HUDEP-2 (cell line): ENCODE results near the gene MLX.
"Not testable (repeated sequence)": the region's sequence is repeated elsewhere in the genome, so short reads cannot be mapped to it uniquely, and the experiment has no call there.

Experiments used
- DNase-seq, 76 experiments: peaks; one replicate each; lab custom pipeline; 2025; ENCODE audit not compliant: unreplicated experiment in 76 of 76; lab: John Stamatoyannopoulos, UW

Gene MLX

DNA sequence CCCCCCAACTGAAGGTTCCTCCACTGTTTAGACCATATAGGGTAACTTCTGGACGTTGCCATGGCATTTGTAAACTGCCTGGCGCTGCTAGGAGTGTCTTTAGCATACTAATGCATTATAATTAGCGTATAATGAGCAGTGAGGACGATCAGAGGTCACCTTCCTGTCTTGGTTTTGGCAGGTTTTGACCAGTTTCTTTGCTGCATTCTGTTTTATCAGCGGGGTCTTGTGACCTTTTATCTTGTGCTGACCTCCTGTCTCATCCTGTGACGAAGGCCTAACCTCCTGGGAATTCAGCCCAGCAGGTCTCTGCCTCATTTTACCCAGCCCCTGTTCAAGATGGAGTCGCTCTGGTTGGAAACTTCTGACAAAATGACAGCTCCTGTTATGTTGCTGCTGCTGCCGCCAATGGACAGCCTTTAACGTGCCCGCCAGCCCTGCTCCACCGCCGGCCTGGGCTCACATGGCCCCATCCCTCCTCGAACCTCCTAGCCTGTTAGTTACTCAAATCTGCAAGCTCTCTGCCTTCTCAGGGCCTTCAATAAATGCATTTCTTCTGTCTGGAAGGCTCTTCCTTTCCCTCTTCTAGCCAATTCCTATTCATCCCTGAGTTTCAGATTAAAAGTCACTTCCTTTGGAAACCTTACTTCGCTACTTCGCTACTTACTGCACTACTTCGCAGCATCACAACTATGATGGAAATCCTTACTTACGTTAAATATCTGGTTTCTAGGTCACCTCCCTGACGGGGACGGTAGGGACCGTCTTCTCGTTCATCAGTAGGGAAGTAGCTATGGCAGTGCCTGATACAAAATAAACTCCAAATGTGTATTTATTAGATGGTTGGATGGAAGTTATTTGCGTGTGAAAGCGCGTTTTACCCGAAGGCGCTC, 31.5 kb upstream of the MLX start:
- DNase-seq = peak in 1 of 76 experiments; percentile 6

DNA sequence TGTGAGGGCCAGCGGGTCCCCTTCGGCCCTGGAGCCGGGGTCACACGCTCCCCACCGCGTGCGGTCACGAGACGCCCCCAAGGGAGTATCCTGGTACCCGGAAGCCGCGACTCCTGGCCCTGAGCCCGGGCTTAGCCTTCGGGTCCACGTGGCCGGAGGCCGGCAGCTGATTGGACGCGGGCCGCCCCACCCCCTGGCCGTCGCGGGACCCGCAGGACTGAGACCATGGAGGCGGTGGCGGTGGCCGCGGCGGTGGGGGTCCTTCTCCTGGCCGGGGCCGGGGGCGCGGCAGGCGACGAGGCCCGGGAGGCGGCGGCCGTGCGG, 30.9 kb upstream of the MLX start, which contains the start of gene NAGLU:
TSS of gene NAGLU (plus strand) at position 194 of the 324 bp plus-strand sequence. CDS start at position 226, 32 bp downstream.
- peak in 74 of 76 experiments; percentile 58 to 97 (median 91) for DNase-seq

DNA sequence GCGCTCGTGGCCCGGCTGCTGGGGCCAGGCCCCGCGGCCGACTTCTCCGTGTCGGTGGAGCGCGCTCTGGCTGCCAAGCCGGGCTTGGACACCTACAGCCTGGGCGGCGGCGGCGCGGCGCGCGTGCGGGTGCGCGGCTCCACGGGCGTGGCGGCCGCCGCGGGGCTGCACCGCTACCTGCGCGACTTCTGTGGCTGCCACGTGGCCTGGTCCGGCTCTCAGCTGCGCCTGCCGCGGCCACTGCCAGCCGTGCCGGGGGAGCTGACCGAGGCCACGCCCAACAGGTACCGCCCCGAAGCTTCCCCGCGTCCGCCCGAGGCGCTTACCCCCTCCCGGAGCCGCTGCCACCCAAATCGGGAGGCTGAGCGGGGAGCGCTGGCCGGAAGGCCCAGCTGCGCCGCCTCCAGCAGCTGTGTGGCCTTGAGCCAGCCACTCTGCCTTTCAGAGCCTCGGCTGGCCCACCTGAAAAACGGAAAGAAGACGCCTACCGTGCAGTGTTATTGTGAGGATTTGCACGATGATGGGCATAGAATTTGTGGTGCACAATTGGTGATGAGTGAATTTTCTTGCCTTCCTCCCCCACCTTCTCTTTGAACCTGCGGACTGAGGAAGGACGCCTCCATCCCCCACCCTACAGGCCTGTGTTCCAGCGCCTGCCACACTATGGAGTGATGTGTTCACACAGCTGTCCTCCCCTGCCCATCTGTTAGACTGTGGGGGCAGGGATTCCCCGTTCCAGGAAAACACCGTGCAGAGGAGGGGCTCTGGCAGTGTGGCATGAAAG, 30.3 kb upstream of the MLX start:
- peak in 73 of 76 experiments; percentile 34 to 91 (median 77) for DNase-seq

DNA sequence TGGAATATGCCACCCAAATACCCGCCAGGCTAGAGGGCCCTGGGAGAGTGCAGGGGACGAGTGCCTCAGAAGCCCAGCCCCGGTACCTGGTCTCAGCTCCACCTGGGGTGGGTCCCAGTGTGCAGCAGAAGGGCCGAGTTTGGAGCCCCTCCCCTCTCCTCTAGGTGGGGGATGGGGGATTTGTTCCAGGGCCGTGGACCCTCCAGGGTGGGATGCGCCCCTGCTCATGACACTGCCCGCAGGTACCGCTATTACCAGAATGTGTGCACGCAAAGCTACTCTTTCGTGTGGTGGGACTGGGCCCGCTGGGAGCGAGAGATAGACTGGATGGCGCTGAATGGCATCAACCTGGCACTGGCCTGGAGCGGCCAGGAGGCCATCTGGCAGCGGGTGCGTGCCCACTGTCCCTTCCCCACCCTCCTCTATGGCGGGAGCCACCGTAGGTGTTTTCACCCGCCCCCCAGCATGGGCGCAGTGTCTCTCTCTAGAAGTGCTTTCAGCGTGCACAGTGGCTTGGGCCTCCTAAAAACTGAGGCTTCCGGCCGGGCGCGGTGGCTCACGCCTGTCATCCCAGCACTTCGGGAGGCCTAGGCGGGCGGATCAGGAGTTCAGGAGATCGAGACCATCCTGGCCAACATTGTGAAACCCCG, 29.6 kb upstream of the MLX start:
- no peak for DNase-seq

DNA sequence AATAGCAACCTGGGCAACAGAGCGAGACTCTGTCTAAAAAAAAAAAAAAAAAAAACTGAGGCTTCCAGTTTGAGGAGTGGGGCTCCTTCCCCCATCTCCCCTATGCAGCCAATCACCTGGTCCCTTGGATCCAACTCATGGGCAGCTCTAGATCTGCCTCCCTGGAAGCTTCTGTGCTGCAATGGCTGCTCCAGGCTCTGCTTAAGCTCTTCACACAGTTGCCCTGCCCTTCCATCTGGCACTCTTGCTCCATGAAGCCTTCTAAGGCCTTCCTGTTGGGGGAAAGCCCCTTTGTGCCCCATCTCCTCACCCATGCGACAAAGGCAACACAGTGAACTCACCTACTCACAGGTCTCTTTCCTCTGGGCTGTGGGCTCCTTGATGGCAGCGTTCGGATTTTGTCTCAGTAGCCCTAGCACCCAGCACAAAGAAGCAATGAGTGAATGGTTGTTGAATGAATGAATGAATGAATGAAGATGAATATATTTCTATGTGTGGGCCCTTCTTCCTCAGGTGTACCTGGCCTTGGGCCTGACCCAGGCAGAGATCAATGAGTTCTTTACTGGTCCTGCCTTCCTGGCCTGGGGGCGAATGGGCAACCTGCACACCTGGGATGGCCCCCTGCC, 29.0 kb upstream of the MLX start:
- DNase-seq = no peak

DNA sequence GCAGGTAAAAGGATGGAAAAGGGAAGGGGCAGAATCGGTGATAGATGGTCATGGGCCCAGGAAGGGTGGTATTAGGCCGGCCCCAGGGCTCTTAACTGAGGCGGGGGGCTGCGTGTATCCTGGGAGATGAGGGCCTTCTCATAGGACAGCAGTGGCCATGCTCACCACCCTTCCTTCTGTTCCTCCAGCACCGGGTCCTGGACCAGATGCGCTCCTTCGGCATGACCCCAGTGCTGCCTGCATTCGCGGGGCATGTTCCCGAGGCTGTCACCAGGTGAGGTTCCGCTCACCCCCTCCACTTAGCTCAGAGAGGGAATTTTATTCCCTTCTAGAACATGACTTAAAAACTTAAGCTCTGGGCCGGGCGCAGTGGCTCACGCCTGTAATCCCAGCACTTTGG, 28.4 kb upstream of the MLX start:
- no peak for DNase-seq

DNA sequence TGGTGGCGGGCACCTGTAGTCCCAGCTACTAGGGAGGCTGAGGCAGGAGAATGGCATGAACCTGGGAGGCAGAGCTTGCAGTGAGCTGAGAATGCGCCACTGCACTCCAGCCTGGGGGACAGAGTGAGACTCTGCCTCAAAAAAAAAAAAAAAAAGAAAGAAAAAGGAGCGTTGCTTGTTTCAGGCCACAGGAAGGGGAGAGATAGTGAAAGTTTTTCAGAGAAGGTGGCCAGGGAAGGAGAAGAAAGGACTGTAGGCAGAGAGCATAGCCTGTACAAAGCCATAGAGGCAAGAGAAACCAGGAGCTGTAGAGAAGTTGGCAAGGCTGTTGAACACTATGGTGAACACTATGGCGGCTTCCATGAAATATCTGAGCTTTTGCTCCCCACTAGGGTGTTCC, 26.3 kb upstream of the MLX start:
- DNase-seq = not testable (repeated sequence)

DNA sequence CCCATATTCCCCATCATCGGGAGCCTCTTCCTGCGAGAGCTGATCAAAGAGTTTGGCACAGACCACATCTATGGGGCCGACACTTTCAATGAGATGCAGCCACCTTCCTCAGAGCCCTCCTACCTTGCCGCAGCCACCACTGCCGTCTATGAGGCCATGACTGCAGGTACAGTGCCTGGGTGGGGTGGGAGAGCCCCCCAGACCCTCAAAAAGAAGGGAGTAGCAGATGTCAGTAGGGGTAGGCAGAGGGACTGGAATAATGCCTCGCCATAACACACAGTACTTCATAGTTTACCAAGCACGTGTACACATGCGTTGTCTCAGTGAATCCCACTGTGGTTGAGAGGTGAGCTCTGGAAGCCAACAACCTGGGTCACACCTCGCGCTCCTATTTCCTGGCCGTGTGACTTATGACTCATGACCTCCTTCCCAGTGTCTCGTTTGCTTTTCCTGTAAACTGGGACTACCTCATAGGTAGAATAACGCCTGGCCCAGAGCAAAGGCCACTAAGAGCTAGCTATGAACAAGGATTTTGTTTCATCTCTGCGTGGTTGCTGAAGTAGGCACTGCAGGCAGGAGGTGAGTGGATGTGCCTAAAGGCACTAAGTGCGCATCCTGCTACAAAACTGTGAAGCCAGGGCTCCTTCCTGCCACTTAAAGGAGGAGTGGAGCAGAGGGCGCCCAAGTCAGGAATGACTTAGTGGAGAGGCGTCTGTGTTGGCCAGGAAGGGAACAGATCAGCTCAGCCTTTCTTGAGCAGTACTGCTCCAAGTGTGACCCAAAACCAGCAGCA, 25.7 kb upstream of the MLX start:
- DNase-seq = no peak

DNA sequence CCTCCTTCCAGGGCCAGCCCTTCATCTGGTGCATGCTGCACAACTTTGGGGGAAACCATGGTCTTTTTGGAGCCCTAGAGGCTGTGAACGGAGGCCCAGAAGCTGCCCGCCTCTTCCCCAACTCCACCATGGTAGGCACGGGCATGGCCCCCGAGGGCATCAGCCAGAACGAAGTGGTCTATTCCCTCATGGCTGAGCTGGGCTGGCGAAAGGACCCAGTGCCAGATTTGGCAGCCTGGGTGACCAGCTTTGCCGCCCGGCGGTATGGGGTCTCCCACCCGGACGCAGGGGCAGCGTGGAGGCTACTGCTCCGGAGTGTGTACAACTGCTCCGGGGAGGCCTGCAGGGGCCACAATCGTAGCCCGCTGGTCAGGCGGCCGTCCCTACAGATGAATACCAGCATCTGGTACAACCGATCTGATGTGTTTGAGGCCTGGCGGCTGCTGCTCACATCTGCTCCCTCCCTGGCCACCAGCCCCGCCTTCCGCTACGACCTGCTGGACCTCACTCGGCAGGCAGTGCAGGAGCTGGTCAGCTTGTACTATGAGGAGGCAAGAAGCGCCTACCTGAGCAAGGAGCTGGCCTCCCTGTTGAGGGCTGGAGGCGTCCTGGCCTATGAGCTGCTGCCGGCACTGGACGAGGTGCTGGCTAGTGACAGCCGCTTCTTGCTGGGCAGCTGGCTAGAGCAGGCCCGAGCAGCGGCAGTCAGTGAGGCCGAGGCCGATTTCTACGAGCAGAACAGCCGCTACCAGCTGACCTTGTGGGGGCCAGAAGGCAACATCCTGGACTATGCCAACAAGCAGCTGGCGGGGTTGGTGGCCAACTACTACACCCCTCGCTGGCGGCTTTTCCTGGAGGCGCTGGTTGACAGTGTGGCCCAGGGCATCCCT, 23.5 kb upstream of the MLX start:
- DNase-seq = no peak

DNA sequence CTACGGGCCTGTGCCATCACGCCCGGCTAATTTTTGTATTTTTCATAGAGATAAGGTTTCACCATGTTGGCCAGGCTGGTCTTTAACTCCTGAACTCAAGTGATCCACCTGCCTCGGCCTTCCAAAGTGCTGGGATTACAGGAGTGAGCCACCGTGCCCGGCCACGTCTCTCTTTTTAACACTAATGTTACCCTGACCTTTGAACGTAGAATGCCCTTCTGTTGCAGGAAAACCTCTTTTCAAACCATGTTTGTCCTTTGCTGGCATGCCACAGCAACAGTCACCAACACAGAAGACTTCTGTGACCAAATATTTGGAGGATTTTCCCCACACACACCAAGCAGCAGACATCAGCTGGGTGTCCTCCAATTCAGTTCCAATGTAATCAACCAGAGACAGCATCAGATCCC, 22.0 kb upstream of the MLX start:
- no peak for DNase-seq

DNA sequence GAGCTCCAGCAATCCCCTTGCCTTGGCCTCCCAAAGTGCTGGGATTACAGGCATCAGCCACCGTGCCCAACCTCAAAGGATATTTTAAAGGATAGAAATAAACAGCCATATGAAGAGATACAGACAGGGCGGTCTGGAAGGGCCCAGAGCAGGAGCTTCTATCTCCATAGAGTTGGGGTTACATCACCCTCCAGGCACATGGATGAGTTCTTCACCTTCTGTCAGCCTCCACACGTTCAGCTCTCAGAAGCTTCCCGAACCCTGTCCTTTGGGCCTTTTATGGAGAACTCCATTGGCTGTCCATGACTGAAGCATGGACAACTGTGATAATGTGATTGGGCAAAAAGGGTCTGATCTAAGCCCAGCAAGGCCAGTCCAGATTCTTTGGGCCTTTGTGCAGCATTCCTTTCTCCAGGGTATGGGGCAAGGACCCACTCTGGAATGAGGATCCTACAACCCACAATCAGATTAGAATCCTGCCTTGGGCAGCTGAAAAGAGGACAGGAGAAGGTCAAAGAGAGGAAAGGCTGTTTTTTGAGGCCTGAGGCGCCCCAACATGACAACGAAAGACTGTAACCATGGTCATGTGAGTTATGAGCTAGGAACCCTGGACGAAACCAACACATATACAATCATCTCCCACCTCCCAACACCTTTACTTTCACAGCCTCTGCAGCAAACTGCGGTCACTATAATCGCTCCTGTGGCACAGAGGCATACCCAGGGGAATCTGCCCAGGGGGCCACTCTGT, 21.0 kb upstream of the MLX start:
- not testable (repeated sequence) for DNase-seq

DNA sequence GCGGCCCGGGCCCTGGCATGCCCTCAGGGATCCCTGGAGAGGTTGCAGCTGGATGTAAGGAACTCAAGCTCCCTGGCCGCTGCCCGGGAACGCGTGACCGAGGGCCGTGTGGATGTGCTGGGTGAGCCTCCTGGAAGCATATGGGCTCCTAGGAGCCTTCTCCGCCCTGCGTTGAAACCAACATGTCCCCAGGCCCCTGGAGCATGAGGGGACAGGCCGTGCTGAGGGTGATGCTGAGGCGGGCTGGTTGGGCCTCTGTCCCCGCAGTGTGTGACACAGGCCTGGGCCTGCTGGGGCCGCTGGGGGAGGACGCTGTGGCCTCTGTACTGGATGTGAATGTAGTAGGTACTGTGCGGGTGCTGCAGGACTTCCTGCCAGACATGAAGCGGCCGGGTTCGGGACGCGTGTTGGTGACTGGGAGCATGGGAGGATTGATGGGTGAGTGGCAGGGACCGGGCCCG, 19.9 kb upstream of the MLX start:
- DNase-seq = no peak

DNA sequence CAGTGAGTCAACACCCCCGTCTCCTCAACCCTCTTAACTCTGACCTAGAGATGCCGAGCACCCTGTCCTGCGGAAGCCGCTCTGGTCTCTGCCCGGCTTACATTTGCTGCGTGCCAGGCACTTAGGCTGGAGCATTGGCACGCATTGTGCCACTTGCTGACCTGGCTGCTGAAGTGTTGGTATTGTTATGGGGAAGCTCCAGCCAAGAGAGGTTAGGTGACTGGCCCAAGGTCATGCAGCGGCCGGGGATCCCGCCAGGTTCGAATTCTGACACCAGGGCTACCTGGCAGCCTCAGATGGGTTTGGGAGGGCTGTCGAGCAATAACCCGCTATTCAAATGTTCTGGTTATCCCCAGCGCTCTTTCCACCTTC, 19.2 kb upstream of the MLX start:
- no peak for DNase-seq

DNA sequence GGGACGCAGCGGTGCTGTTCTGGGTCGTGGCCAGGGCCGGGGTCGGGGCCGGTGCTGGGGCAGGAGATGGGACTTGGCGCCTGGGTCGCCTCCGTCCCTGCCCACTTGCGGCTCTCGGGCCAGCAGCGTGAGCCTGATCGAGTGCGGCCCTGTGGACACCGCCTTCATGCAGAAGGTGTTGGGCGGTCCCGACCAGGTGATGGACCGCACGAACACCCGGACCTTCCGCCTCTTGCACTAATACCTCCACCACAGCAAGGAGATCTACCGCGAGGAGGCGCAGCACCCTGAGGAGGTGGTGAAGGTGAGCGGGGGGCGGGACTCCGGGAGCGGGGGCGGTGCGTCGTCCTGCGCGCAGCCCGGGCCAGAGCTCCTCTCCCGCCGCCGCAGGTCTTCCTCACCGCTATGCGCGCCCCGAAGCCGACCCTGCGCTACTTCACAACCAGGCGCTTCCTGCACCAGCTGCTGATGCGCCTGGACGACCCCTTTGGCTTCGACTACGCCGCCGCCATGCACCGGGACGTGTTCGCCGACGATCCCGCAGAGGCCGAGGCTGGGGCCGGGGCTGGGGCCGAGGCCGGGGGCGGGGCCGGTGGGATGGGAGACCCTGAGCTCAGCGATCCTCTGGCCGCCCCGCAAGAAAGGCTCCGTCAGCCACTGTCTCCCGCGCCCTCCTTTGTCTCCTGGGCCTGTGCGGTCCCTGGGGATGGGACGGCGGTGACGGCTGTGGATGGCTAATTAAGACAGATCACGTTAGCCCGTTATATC, 18.6 kb upstream of the MLX start:
- peak in 6 of 76 experiments; percentile 11 to 41 (median 23) for DNase-seq

DNA sequence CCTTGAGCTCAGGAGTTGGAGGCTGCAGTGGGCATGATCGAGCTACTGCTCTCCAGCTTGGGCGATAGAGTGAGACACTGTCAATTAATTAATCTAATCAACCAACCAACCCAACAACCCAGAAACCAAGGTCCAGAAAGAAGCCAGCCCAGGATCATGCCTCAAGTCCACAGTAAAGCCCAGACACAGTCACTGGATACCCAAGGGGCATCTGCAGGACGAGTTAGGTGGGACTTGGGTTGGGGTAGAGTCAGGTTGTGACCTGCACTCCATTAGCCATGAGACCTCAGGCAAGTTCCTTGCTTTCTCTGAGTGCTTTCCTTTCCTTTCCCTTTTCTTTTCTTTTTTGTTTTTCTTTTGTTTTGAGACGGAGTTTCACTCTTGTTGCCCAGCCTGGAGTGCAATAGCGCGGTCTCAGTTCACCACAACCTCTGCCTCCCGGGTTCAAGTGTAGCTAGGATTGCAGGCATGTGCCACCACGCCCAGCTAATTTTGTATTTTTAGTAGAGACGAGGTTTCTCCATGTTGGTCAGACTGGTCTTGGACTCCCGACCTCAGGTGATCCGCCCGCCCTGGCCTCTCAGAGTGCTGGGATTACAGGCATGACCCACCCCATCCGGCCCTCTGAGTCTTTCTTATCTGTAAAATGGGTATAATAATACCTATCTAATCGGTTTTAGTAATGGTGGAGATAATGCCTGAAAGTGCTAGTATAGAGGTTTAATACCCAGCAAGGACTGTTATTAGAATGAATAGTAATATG, 17.7 kb upstream of the MLX start:
- no peak for DNase-seq

DNA sequence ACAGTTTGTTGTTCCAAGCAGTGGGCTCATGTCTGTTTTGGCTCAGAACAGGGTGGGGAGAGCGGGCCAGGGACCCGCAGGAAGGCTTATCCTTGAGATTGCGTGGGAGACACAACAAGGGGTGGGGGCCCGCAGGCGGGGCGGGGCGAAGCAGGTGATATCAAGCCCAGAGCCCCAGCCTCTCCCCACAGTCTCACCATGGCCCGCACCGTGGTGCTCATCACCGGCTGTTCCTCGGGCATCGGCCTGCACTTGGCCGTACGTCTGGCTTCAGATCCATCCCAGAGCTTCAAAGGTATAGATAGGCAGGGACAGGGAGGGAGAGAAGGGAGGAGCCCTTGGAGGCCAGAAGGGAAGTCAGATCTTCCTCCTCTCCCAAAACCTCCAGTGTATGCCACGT, 14.2 kb upstream of the MLX start, which contains the start of gene HSD17B1:
TSS of gene HSD17B1 (plus strand) at position 188 of the 400 bp plus-strand sequence. CDS start at position 199, 11 bp downstream.
- DNase-seq = not testable (repeated sequence)
